Lower leg skin (tissue), 4 donors: ENCODE results near the gene NFATC2IP. TPM values are rescaled to one million over a fixed set of nuclear protein-coding genes. Genes with fewer than 3 reads are reported as not detected.

Source experiments
- DNase-seq, 2 donors: peaks; one replicate each; pipeline ENCODE4 v3.0.0-alpha.2; 2019; ENCODE audit warnings: low spot score in 2 of 2
- H3K4me3 ChIP-seq: fragments of 200-600 bp; sonication (generic); 2 replicates; pipeline ENCODE4 v1.5.1; 2017; ENCODE audit warnings: mild to moderate bottlenecking, low read depth; ENCODE audit not compliant: poor library complexity, severe bottlenecking
- CTCF ChIP-seq, 3 donors: fragments of 450-650 bp; IDR thresholded peaks; one replicate each; pipeline ENCODE4 v1.5.1; 2016; ENCODE audit warnings: antibody characterized with exemption in 3 of 3, mild to moderate bottlenecking in 3 of 3, moderate library complexity in 2 of 3
- POLR2A ChIP-seq, 2 donors: fragments of 450-650 bp; IDR thresholded peaks; one replicate each; pipeline ENCODE4 v1.6.1; 2016 to 2017; ENCODE audit warnings: antibody characterized with exemption in 2 of 2, mild to moderate bottlenecking in 1 of 2, moderate library complexity in 1 of 2
- WGBS, 2 donors: methylation state at CpG; one replicate each; pipeline ENCODE4 v1.1.5; 2018; 5-methylcytosine and 5-hydroxymethylcytosine counted together
- intact Hi-C: fragments of 100-400 bp; cut with DNase I; formaldehyde crosslinking; loops from one replicate; pipeline ENCODE4 v1.15.0; 2023; ENCODE audit warnings: low total_unique reads
- total RNA-seq, 4 donors: library from RNA; depleted of rRNA; stranded (reverse); fragments of >200 nt; gene quantifications; one replicate each; pipeline ENCODE4 v1.1.0, GENCODE V29; 2016

NFATC2IP gene
- 10 to 100 TPM; 22.0 to 32.8 (median 25.1) TPM for total RNA-seq

DNA sequence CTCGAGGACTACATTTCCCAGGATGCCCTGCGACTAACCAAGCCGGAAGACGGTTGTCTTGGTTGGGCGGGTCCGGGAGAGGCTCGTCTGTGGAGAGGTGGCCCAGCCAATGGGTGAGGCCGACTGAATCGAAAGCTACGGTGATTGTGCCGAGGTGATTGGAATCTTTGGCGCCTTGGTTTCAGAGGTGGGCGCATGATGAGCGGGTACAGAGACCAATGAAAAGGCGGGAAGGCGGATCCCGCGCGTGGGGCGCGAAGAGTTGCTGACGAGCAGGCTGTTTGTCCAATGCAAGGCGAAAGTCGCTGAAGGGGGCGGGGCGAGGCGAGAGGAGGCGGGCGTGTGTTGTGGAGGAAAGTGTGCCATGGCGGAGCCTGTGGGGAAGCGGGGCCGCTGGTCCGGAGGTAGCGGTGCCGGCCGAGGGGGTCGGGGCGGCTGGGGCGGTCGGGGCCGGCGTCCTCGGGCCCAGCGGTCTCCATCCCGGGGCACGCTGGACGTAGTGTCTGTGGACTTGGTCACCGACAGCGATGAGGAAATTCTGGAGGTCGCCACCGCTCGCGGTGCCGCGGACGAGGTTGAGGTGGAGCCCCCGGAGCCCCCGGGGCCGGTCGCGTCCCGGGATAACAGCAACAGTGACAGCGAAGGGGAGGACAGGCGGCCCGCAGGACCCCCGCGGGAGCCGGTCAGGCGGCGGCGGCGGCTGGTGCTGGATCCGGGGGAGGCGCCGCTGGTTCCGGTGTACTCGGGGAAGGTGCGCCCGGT is at the start of gene NFATC2IP:
TSS of gene NFATC2IP (plus strand) at position 290 of the 762 bp plus-strand sequence. CDS start at position 365, 75 bp downstream.
- no peak for TF ChIP-seq CTCF (IDR thresholded peaks at IDR 0.05)
- intact Hi-C loops = no loop called here
- H3K4me3 ChIP-seq = peak within 1 kb of the TSS; percentile 88
- 0 to 2% methylated on average over 55 to 68 of the region's 79 CpGs for WGBS, 2 donors
- peak; percentile 100 for DNase-seq

GRCh38 chr16:28901862-28902261 is 48.9 kb upstream of the NFATC2IP start:
- H3K4me3 ChIP-seq = no peak overlapping the region
- intact Hi-C loops = no loop called here
- no peak for DNase-seq
- TF ChIP-seq CTCF (IDR thresholded peaks at IDR 0.05) (no peak), POLR2A (IDR thresholded peaks at IDR 0.05) (no peak)
- WGBS, 2 donors = 85 to 87% methylated on average over 15 of the region's 15 CpGs

GRCh38 chr16:28902909-28903308 is 47.8 kb upstream of the NFATC2IP start:
- intact Hi-C loops = no loop called here
- WGBS, 2 donors = 46 to 66% methylated on average over 8 to 10 of the region's 11 CpGs
- no peak for TF ChIP-seq CTCF (IDR thresholded peaks at IDR 0.05)
- TF ChIP-seq POLR2A (IDR thresholded peaks at IDR 0.05) = no peak
- H3K4me3 ChIP-seq = no peak overlapping the region
- no peak for DNase-seq

DNA sequence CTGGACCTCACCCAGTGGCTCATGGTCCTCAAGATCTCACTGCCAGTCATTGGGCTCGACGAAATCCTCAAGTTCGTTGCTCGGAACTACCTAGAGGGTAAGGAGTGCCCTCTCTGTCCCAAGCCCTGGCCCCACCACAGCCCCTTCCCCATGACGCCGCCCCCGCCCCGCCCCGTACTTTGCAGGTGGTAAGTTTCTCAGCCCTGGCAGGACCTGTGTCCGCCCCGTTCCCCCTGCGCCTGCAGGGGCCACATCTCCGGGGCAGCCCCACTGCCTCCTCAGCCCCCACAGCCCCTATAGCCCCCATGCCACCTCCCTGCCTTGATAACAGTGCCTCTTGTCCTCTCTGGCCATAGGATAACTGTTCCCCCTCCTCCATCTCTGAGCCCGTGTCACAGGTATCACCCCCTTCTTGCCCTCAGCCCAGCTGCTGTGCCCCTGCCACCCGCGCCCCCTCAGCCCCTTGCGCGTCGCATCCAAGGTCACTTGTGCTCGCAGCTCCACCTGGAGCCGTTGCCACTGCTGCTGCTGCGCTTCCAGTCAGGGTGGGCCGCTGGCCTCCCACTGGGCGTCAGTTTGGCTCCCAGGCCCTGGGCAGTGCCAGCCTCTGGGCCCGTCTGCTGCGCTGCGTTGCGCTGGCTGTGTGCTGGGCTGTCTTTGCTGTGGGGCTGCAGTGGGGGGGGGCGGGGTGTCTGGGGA is 47.2 kb upstream of the NFATC2IP start:
- no peak overlapping the region for H3K4me3 ChIP-seq
- TF ChIP-seq POLR2A (IDR thresholded peaks at IDR 0.05) (no peak), CTCF (IDR thresholded peaks at IDR 0.05) (no peak)
- WGBS, 2 donors = 81 to 86% methylated on average over 28 to 29 of the region's 29 CpGs
- DNase-seq = no peak
- intact Hi-C loops = no loop called here

DNA sequence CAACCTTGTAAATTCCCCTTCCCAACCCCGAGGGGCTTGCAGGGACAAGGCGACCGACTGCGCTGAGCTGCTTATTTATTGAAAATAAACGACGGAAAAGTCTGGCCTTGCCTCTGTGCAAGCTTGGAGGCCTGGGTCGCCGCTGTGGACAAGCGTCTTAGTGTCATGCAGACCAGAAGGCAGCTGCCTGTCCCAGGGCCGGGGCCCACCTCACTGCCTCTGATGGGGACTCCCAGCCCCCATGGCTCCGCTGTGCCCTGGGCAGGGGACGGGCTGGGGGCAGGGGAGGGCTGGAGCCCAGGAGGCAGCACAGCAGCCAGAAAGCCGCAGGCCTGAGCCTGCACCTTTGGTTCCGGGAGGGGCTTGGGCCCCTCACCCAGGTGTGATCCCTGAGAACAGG is 46.4 kb upstream of the NFATC2IP start:
- intact Hi-C loops = no loop called here
- no peak for DNase-seq
- 81 to 87% methylated on average over 9 to 12 of the region's 14 CpGs for WGBS, 2 donors
- H3K4me3 ChIP-seq = no peak overlapping the region
- TF ChIP-seq CTCF (IDR thresholded peaks at IDR 0.05) (no peak), POLR2A (IDR thresholded peaks at IDR 0.05) (no peak)
